HG02943 (cell line): Measurements from ENCODE around the gene HSD17B4.
"Not testable (repeated sequence)": the region's sequence is repeated elsewhere in the genome, so short reads cannot be mapped to it uniquely, and the experiment has no call there.

Experiments used
- ATAC-seq: cut with Tn5 transposase; IDR thresholded peaks from one replicate; pipeline ENCODE4 v1.9.1; 2021; ENCODE audit warnings: mild to moderate bottlenecking, low read depth, moderate library complexity; ENCODE audit not compliant: unreplicated experiment

HSD17B4 gene, protein sequence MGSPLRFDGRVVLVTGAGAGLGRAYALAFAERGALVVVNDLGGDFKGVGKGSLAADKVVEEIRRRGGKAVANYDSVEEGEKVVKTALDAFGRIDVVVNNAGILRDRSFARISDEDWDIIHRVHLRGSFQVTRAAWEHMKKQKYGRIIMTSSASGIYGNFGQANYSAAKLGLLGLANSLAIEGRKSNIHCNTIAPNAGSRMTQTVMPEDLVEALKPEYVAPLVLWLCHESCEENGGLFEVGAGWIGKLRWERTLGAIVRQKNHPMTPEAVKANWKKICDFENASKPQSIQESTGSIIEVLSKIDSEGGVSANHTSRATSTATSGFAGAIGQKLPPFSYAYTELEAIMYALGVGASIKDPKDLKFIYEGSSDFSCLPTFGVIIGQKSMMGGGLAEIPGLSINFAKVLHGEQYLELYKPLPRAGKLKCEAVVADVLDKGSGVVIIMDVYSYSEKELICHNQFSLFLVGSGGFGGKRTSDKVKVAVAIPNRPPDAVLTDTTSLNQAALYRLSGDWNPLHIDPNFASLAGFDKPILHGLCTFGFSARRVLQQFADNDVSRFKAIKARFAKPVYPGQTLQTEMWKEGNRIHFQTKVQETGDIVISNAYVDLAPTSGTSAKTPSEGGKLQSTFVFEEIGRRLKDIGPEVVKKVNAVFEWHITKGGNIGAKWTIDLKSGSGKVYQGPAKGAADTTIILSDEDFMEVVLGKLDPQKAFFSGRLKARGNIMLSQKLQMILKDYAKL

DNA sequence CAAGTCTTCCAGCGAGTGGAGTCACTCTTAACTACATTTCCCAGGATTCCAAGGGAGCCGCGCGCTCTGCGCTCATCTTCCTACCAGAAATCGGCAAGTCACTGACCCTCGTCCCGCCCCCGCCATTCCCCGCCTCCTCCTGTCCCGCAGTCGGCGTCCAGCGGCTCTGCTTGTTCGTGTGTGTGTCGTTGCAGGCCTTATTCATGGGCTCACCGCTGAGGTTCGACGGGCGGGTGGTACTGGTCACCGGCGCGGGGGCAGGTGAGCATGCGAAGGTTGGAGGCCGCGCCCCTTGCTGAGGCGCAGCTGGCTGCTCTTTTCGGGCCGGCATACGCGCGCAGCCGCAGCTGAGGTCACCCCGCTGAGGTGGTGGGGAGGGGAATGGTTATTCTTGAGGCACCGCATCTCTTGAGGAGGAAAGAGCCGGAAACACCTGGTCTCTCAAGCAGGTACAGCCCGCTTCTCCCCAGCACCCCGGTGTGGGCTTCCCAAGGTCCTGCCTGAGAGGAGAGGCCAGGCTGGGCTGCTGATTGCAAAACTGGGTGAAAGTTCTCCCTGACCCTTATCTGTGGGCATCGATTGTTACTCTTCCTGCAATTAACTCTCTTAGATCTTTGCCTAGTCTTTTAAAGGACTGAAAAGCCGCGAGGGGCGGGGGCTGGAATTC, at the start of gene HSD17B4:
TSS of gene HSD17B4 (plus strand) at position 125 of the 667 bp plus-strand sequence. CDS start at position 204, 79 bp downstream.
- ATAC-seq: peak; percentile 98

DNA sequence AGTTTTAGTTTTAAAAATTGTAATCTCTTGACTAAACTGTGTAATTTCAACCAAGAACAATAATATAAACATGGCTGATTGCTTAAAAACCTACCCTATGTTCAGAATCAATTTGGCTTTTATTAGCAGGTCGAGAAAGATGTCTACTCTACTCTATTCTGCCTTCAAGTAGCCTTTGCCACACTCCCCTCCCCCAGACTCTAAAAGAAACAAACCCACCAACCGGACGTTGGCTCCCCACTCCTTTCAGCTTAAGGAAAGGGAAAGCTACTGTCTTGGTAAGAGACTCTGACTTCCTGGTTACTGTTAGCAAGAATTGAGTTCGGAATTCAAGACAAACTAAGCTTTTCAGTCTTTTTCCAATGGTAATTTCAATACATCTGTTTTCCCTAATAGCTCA, 49.7 kb upstream of the HSD17B4 start:
- ATAC-seq: no peak

DNA sequence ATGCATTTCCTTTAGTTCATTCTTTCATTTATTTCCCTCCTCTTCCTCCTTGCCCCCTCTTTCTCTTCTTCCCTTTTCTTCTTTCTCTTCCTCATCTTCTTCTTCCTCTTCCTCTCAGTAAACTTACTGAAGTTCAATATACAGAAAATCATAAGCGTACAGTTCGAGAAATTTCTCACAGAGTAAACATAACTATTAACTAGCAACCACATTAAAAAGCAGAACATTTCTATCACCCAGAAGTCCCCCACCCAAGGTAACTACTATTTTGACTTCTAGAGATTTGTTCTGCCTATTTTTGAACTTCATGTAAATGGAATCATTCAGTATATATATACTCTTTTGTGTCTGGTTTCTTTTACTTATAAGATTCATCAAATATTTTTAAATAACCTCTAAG, 48.3 kb upstream of the HSD17B4 start:
- ATAC-seq: no peak

DNA sequence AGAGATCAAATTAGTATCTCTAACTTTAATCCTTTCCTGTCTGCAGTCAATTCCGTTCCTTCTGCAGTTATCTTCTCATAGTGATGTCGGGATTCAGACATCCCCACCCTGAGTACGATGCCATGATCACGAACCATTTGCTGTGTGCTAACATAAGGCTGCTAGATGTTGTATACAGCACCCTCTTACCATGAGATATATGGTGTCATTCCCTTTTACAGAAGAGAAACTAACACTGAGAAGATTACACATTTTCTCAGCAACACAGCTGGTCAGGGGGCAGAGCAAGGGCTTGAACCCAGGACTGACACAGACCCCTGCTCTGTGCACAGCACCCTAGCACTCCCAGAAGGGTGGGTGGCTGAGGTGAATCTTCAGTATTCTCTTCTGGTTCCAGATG, 46.9 kb upstream of the HSD17B4 start:
- no peak for ATAC-seq

DNA sequence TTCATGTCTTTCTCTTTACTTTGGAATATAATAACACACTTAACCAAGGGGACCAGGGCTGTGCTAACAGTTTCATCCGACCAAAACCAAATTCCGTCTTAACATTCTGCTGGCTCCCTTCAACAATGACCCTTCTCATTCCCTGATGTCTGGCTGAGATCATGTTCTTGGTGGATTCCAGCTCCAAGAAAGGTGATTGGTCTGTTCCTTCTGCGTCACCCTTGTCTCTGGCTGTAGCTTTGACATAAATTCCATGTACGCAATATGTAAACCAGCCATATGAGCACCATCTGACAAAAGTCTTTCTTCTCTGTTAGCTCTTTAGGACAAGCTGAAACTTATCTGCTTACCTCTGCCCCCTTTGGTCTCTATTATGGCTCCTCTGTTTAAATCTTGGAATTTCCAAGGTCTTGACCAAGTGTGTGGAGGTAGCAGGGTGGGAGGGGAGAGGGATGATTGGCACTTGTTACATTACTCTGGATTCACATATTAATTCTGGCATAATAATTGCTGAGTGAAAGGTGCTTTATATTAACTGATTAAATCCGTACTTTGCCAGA, 45.7 kb upstream of the HSD17B4 start:
- ATAC-seq: no peak

DNA sequence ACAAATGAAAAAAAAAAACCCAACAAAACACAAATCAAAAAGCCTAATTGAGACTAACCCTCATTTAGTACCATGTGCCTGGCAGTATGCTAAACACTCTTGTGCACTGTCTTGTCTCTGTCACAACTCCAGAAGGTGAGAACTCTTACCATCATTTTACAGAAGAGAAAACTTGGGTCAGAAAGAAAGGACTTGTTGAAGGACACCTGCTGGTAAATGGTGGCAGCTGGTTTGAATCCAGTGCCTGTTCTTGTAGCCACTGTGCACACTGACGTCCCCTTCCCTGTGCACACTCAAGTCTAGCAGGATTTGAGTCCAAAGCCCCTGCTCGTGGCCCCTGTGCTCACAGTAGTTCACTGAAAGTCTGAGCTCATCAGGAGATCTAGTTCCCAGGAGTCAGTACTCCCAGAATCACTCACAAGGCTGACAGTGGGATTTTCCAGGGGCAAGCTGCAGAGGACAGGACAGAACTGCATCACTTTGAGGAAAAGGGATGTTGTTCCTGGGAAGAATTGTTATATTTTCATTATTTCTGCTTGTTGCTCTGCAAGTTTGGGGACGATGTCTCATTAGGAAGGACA, 43.0 kb upstream of the HSD17B4 start:
- ATAC-seq: peak; percentile 43

DNA sequence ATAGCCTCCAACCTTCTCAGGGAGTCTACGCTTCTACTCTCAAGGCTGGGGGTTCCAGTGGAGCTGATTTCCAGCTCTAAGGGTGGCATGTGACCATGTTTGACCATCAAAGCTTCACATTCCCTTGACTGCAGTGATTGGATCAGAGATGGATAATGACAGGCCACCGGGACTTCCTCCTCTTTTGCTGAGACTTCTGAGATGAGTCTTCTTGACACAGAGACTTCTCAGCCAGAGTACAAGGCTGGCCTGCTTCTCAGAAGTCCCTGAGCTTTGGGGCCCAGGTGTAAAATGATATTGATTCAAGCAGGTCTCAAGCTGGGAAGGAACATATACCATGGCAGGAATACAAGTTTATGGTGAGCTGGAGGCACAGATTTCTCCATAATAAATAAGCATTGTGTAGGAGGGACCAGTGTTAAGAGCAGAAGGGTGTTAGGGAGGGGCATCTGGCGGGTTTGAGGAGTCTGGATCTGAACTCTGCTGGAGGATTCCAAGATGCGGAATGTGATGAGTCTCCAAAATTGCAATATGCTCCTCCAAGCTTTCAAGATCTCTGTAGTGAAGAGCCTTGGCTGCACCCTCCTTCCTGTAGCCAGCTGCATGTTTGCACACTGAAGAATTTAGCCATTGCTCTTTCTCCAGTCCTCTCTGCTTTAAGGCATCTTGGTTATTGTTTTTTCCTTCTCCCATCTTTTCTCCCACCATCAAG, 41.7 kb upstream of the HSD17B4 start:
- no peak for ATAC-seq

DNA sequence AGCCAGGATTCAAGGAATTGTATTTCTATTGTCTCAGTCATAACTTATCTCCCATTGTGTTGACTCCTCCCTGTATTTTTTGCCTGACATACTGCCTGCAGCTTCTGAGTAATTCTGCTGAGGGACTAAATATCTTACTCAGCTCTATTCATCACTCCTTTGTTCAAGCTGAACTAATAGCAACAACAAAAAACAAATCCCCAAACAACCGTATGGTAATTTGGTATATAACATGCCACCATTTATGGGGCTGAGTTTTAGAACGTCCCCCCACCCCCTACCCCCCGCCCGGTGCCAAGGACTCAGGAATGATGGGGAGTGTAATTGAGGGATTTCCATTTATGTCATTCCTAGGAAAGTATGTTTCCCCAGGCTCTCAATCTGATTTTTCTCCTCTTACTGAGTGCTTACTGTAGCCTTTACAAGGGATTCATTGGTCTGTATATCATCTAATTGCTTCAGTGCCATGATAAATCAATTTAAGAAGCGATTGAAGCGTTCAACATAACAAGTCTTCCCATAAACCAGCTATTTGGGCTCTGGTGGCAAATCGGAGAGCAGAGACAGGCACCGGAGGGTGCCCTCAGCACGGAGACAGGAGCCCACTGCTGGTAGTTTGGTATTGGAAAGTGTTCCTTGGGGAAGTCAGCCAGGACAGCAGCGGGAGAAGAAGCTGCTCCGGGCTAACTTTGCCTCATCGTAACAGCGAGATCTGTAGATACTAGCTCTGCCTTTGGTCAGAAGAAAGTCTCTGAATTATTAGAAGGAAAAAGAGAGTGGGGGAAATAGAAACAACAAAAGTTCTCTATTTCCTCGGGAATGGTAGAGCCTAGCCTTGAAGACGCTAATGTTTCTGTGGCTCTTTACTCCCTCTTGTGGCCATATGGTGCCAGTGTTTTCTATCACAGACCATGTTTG, 40.7 kb upstream of the HSD17B4 start:
- peak; percentile 64 for ATAC-seq

DNA sequence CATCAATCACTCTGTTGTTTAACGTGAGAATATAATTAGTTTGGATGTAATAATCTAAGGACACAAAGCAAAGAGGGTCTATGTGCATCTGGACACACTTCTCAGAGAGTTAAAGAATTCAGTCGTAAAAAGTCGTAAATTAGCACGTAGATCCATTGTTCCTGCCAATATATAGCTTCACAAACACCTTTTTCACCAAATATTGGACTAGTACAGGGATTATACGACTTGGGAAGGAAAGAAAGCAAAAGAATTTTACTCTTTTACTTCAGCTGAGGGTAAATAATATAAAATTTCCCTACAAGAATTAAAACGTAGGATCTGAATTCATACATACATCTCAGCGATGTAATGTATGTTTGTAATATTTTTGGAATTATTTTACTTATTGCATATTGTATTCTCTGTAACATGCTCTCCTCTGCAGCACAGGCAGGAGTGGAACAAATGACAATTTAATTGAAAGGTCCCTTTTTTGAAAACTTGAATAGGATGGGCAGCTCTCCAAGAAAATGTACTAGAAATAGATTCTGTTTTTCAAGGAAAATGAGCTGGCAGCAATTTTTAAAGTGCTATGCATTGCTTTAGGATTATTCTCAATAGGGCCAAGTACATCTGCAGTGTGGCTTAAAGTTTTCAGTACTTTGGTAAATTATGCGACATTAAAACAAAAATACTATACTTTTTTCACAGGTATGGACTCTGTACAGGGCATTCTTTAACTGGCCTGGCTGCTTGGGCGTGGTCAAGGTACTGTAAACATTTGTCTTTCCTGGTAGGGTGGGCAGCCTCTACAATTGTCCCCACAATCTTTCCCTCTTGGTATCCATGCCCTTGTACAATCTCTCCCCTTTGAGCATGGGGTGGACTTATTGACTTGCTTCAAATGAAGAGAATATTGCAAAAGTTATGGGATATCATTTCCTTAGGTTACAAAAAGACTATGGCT, 39.7 kb upstream of the HSD17B4 start:
- no peak for ATAC-seq

DNA sequence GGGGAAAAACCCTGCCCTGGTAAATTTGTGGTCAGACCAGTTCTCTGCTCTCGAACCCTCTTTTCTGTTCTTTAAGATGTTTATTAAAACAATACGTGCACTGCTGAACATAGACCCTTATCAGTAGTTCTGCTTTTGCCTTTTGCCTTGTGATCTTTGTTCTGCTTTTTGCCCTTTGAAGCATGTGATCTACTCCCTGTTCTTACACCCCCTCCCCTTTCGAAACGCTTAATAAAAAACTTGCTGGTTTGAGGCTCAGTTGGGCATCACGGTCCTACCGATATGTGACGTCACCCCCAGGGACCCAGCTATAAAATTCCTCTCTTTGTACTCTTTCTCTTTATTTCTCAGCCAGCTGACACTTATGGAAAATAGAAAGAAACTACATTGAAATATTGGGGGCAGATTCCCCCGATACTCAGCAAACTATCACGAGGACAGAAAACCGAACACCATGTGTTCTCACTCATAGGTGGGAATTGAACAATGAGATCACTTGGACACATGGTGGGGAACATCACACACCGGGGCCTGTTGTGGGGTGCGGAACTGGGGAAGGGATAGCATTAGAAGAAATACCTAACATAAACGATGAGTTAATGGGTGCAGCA, 38.1 kb upstream of the HSD17B4 start:
- ATAC-seq: not testable (repeated sequence)

DNA sequence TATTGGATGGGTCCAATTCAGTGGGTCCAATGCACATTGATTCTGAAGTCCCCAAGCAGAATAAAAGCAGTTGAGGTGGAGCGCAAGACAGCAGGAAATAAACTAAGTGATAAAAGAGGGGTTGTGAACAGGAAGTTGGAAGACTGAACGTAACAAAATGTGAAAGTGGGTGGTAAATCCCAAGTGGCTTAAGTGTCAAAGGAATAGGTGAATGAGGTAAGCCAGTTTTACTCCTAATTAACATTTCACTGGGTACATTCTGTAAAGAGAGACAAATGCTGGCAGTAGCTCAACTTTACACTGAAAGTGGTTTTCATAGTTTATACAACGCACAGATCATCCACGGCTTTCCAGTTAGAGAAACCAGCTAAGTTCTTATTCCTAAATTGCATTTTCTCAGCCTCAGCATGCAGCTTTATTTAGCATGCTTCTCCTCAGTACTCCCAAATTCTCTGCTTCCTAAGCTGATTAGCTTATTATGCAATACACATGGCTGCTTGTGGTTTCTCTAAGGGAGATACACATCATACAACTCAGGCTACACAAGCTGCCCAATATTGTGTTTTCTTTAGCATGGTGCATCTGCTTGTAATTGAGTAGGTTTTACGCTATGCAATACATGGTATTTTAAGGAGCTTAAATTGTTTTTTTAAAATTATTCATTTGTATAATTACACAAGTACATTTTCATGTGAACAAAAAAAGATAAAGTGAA, 34.2 kb upstream of the HSD17B4 start:
- ATAC-seq: no peak

DNA sequence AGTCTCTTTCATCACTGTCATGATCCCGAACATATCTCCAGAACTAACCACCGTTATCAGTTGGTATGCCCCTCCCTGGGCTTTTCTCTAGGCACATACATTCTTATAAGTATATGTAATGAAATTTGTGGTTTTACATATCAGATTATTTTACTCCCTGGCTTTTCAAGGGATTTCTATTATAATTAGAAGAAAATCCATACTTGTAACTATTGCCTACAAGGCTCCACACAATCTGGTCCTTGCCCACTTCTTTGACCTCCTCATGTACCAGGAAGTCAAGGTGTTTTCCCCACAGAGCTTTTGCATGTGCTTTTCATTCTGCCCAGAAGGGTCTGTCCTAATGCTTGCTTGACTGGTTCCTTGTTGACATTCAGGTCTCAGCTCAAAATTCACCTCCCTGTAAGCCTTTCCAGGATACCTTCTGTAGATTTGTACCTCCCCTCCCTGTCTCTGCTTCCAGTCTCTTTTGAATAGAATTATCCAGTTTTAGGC, 33.6 kb upstream of the HSD17B4 start:
- ATAC-seq: peak; percentile 69

DNA sequence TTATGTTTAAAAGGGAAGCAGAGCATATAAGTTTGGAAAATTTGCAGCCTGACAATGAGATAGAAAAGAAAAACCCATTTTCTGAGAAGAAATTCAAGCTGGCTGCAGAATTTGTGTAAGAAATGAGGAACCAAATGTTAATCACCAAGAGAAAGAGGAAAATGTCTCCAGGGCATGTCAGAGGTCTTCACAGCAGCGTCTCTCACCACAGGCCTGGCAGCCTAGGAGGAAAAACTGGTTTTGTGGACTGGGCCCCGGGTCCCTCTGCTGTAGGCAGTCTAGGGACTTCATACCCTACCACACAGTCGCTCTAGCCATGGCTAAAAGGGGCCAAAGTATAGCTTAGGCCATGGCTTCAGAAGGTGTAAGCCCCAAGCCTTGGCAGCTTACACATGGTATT, 32.1 kb upstream of the HSD17B4 start:
- no peak for ATAC-seq

DNA sequence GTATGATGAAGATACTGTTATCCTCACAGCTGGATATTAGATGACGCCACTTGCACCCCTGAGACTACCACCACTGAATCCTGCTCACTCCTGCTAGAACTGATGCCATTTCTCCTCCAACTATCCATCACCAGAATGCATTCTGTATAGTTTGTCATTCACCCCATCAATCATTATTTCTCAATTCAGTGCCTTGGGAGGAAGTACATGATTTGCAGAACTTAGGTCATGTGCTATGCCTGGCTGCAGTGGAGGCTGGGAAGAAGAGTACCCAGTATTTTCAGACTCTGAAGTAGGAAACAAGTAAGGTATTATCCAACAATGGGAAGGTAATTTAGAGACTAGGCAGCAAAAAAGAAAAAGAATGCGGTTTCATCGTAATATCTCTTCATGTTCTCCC, 26.2 kb upstream of the HSD17B4 start:
- ATAC-seq: no peak

DNA sequence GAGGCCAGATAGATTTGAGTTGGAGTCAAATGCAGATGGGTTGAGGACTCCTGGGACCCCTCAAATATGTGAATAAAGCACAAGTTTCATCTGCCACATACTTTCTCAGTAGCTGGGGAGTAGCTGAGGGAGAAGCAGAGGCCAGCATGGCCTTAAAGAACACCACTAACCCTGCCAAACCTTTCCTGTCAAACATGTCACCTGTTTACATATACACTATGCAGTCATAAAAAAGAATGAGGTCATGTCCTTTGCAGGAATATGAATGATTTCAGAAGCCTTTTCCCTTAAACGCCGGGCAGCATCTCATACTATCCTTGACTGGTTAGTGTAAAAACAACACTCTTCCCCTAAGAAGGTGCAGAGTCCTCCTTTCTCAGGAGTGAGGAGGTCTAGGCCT, 25.2 kb upstream of the HSD17B4 start:
- ATAC-seq: no peak

DNA sequence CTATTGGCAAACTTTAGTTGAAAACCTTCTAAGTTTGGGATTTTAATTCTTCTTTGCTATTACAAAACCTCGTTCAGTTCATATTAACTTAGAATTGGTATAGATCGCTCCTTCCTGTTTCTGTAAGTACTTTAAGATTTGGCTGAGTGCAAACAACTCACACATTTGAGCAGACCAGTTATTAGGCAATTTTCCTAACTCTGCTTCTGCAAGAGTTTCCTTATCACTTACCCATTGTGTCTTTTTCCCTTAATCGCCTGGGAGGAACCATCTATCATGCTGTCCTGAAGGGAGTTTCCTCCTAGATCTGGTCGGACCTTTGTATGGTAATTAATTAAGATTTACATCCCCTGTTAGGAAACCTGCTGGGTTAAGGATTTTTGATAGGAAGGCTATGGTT, 24.7 kb upstream of the HSD17B4 start:
- not testable (repeated sequence) for ATAC-seq

DNA sequence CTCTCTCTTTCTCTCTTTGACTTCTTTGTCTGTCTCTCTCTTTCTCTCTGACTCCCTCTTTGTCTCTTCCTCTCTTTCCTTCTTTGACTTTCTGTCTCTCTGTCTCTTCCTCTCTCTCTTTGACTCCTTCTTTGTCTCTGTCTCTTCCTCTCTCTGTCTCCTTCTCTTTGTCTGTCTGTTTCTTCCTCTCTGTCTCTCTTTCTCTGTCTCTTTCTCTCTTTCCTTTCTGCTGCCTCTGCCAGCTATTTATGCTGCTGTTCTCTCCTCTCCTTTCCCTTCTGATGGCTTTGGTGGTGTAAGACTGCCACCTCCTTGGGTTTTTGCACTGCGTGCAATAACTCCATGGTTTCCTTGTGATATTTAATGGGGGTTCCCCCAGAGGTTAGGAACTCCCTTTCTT, 24.1 kb upstream of the HSD17B4 start:
- ATAC-seq: not testable (repeated sequence)
